ENCODE data around the gene JAK3.
A peak's percentile ranks its signal among the peaks of the same experiment; 100 is the strongest.

JAK3 gene

DNA sequence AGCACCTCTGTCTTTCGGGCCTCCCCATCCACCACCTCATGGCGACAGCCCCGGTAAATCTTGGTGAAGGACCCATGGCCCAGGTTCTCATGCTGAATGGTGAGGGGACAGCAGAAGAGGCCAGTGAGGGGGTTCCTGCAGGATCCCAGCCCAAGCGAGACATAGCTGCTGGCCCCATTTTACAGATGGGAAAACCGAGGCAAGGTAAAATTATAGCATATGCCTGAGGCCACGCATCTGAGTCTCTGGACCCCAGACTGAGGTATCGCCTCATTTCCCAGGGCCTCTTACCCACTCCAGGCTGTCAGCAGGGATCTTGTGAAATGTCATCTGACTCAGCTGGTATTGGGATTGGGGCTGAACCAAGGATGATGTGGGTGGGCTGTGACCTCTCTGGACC, 9.8 kb downstream of the JAK3 start:
- H3K4me1 ChIP-seq (ENCODE audit: control insufficient read depth, insufficient read depth, low read length): peaks cover 15% of the 10 kb centered on the region
- no peak overlapping the region for H3K4me3 ChIP-seq (ENCODE audit: insufficient read depth, low read depth, low read length)
- no peak overlapping the region for H3K27ac ChIP-seq (ENCODE audit: insufficient read depth, low read depth, low read length, poor library complexity, severe bottlenecking)
- no peaks in the 10 kb centered on the region for H3K36me3 ChIP-seq (ENCODE audit: control insufficient read depth, insufficient read depth, low read length)
- no peaks in the 10 kb centered on the region for H3K9me3 ChIP-seq (ENCODE audit: control insufficient read depth, low read length)
- peaks cover 35% of the 10 kb centered on the region for H3K27me3 ChIP-seq (ENCODE audit: control insufficient read depth, insufficient read depth, low read length, poor library complexity, severe bottlenecking)
- 96% methylated on average over 7 of the region's 7 CpGs for WGBS, 2 experiments

DNA sequence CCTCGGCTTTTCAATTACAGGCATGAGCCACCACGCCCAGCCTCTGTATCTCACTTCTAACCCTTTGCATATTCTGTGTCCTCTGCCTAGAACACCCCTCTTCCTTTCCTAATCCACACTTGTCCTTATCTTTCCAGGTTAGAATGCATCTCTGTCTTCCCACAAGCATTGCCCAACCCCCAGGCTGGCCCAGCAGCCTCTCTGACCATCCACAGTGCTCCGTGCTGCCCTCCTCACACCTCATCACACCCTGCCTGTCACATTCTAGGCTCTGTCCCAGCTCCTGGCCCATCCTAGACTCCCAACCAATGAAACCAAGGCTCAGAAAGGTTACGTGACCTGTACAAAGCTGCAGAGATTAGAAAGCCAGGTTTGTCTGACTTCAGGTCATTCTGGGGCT, 11.3 kb downstream of the JAK3 start:
- 76 to 83% methylated on average over 4 of the region's 4 CpGs for whole genome bisulfite sequencing, 2 experiments
- Histone ChIP-seq H3K27ac (ENCODE audit: insufficient read depth, low read depth, low read length, poor library complexity, severe bottlenecking) (no peak overlapping the region), H3K4me3 (ENCODE audit: insufficient read depth, low read depth, low read length) (no peak overlapping the region), H3K36me3 (ENCODE audit: control insufficient read depth, insufficient read depth, low read length) (no peaks in the 10 kb centered on the region), H3K27me3 (ENCODE audit: control insufficient read depth, insufficient read depth, low read length, poor library complexity, severe bottlenecking) (peaks cover 29% of the 10 kb centered on the region), H3K4me1 (ENCODE audit: control insufficient read depth, insufficient read depth, low read length) (peaks cover 14% of the 10 kb centered on the region), H3K9me3 (ENCODE audit: control insufficient read depth, low read length) (no peaks in the 10 kb centered on the region)

DNA sequence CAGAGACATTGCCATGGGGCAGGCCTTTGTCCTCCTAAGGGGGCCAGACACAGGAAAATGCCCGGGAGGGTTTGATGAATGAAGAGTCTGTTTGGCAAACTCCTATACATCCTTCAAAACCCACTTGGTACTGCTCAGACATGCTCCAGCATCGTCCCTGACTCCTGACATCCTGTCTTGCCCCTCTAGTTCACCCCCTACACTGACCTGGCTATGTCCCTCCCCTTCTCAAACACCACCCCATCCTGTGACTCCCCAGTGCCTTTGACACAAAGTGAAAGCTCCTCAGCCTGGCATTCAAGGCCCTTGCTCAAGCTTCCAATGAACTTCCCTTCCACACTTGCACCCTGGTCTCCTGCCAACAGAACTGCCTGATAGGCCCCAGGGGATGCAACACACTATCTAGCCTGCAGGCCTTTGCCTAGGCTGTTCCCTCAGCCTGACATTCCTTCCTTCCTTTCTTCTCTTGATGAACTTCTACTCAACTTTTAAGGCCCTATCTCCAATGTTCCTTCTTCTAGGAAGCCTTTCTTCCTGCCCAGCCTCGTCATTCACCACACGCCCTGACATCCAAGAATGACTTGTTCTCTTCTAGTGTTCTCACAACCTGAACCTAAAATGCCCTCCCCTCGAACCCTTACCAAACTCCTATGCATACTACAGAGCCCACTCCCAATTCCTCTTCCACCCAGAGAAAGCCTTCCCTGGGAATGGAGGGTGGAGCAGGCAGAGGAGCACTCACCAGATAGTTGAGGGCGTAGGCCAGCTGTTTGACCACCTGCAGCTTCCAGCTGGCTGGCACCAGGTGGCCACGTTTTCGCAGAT, 12.4 kb downstream of the JAK3 start:
- Histone ChIP-seq H3K36me3 (ENCODE audit: control insufficient read depth, insufficient read depth, low read length) (no peaks in the 10 kb centered on the region), H3K9me3 (ENCODE audit: control insufficient read depth, low read length) (no peaks in the 10 kb centered on the region), H3K27me3 (ENCODE audit: control insufficient read depth, insufficient read depth, low read length, poor library complexity, severe bottlenecking) (peaks cover 24% of the 10 kb centered on the region), H3K27ac (ENCODE audit: insufficient read depth, low read depth, low read length, poor library complexity, severe bottlenecking) (no peak overlapping the region), H3K4me1 (ENCODE audit: control insufficient read depth, insufficient read depth, low read length) (peaks cover 8% of the 10 kb centered on the region), H3K4me3 (ENCODE audit: insufficient read depth, low read depth, low read length) (no peak overlapping the region)
- WGBS, 2 experiments: 67 to 70% methylated on average over 8 of the region's 8 CpGs

DNA sequence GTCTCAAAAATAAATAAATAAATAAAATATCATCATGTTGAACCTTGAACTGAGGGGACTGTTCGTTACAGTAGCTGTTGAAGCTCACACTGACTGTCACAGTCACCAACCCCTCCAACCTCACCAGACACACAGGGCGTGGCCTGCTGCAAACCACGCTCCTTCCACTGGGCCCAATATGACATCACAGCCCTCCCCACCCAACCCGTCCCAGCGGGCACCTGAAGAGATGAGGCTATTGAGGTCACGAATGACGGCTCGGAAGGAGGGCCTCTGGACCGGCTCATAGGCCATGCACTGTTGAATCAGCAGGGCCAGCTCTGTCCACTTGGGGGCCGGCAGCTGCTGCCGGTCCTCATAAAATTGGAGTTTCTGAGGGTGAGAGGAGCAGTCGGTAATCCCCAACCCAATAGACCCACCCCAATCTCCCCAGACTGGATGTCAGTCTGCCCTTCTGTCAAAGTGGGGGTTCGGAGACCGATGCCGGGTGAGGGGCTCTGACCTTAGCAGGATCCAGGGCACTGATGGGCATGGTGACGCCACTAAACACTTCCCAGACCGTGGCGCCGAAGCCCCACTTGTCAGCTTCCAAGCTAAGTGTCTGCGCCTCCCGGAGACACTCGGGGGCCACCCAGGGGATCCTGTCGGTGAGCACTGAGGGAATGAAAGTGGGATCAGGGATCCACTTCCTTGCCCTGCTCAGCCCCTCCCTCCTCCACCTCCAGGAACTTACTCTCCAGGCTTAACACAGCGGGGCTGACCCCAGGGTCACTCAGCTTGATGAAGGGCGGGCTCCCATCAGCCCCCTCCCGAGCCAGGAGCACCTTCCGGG, 13.2 kb downstream of the JAK3 start:
- Histone ChIP-seq H3K36me3 (ENCODE audit: control insufficient read depth, insufficient read depth, low read length) (no peaks in the 10 kb centered on the region), H3K4me3 (ENCODE audit: insufficient read depth, low read depth, low read length) (no peak overlapping the region), H3K27me3 (ENCODE audit: control insufficient read depth, insufficient read depth, low read length, poor library complexity, severe bottlenecking) (peaks cover 18% of the 10 kb centered on the region), H3K9me3 (ENCODE audit: control insufficient read depth, low read length) (no peaks in the 10 kb centered on the region), H3K4me1 (ENCODE audit: control insufficient read depth, insufficient read depth, low read length) (peaks cover 14% of the 10 kb centered on the region), H3K27ac (ENCODE audit: insufficient read depth, low read depth, low read length, poor library complexity, severe bottlenecking) (no peak overlapping the region)
- 68 to 70% methylated on average over 27 of the region's 27 CpGs for WGBS, 2 experiments

DNA sequence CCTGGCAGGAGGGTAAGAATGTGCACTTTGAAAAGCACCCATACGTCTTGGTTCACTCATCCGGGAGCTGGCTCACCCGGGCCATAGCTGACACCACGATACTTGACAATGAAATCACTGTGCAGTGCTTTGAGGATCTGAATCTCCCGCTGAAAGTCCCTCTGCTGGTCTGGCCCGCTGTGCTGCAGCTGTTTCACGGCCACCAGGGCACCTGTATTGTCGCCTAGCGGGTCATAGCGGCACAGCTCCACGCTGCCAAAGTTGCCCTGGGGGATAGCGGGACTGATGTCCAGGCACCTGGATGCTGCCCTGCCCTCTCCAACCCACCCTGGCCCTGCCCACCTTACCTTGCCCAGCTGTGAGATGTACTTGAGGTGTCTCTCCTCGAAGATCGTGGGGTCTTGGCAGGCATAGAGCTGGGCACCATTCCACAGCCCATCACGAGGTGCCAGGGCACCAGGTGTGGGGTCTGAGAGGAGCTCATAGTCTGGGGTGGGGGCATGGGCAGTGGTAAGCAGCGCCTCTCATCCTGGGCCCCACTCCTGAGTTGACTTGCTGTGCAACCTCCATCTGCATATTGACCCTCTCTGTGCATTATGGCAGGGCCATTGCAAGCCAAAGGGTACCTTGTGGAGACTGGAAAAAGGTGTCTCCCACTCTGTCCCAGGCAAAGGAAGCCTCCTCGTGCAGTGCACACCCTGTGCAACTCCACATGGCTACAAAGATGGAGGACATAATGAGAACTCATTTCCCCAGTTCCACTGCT, 15.2 kb downstream of the JAK3 start:
- no peaks in the 10 kb centered on the region for H3K9me3 ChIP-seq (ENCODE audit: control insufficient read depth, low read length)
- peaks cover 12% of the 10 kb centered on the region for H3K27me3 ChIP-seq (ENCODE audit: control insufficient read depth, insufficient read depth, low read length, poor library complexity, severe bottlenecking)
- no peaks in the 10 kb centered on the region for H3K36me3 ChIP-seq (ENCODE audit: control insufficient read depth, insufficient read depth, low read length)
- 92 to 93% methylated on average over 17 of the region's 17 CpGs for WGBS, 2 experiments
- H3K4me3 ChIP-seq (ENCODE audit: insufficient read depth, low read depth, low read length): no peak overlapping the region
- H3K4me1 ChIP-seq (ENCODE audit: control insufficient read depth, insufficient read depth, low read length): peaks cover 14% of the 10 kb centered on the region
- H3K27ac ChIP-seq (ENCODE audit: insufficient read depth, low read depth, low read length, poor library complexity, severe bottlenecking): no peak overlapping the region

DNA sequence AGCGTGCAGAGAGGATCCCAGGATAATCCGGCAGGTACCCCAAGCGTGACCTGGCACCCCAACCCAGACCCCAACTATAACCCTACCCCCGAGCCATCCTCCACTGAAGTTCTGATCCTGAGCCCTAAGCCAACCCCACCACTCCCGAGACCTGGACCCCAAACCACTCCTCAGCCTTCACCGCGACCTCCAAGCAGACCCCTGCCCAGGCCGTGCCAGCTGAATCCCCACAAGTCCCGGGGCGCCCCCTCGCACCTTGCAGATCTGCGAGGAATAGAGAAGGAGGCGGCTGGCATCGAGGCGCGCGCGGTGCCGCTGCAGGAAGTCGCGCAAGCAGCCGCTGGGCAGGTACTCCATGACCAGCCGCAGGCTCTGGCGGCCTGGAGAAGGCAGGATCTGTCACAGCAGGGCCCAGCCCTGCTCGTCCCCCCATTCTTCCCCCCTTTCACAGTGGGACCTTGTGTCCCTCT, 16.3 kb downstream of the JAK3 start:
- Histone ChIP-seq H3K27me3 (ENCODE audit: control insufficient read depth, insufficient read depth, low read length, poor library complexity, severe bottlenecking) (peaks cover 12% of the 10 kb centered on the region), H3K4me1 (ENCODE audit: control insufficient read depth, insufficient read depth, low read length) (peaks cover 14% of the 10 kb centered on the region), H3K36me3 (ENCODE audit: control insufficient read depth, insufficient read depth, low read length) (no peaks in the 10 kb centered on the region), H3K27ac (ENCODE audit: insufficient read depth, low read depth, low read length, poor library complexity, severe bottlenecking) (no peak overlapping the region), H3K4me3 (ENCODE audit: insufficient read depth, low read depth, low read length) (peak overlapping the region; percentile 29), H3K9me3 (ENCODE audit: control insufficient read depth, low read length) (no peaks in the 10 kb centered on the region)
- WGBS, 2 experiments: 63 to 66% methylated on average over 25 of the region's 25 CpGs

DNA sequence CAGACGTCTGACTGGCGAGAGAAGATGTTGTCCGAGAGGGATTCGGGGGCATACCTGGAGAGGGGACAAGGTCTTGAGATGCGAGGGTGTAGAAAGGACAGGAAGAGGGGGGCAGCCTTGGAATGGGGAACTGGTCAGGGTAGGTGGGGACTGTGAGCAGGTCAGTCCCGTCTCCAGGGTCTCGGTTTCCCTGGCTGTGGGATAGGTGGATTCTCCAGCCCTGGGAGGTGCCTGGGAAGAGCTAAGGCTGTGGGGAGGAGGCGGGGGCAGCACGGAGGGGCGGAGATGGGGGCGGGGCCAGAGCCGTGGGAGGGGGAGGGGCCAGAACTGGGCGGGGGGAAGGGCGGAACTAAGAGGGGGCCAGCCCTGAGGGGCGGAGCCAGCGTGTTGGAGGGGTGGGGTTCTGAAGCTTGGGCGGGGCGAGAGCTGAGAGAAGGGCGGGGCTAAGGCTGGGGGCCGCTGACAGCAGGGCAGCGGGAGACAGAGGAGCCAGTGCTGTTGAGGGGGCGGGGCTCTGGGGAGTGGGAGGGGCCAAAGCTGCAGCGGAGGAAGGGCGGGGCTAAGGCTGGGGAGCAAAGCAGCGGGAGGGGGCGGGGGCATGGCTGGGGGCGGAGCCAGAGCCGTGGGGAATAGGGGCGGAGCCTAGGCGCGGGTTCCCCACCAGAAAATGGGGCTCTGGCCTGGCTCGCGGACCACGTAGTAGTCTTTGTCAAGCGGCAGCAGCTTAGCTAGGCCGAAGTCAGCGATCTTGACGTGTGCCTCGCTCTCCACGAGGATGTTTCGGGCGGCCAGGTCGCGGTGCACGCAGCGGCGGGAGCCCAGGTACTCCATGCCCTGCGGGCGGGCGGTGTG, 17.0 kb downstream of the JAK3 start:
- Histone ChIP-seq H3K4me3 (ENCODE audit: insufficient read depth, low read depth, low read length) (peak overlapping the region; percentile 39), H3K9me3 (ENCODE audit: control insufficient read depth, low read length) (no peaks in the 10 kb centered on the region), H3K27me3 (ENCODE audit: control insufficient read depth, insufficient read depth, low read length, poor library complexity, severe bottlenecking) (peaks cover 12% of the 10 kb centered on the region), H3K36me3 (ENCODE audit: control insufficient read depth, insufficient read depth, low read length) (no peaks in the 10 kb centered on the region), H3K4me1 (ENCODE audit: control insufficient read depth, insufficient read depth, low read length) (peaks cover 14% of the 10 kb centered on the region), H3K27ac (ENCODE audit: insufficient read depth, low read depth, low read length, poor library complexity, severe bottlenecking) (peak overlapping the region; percentile 76)
- WGBS, 2 experiments: 16 to 20% methylated on average over 50 of the region's 50 CpGs

DNA sequence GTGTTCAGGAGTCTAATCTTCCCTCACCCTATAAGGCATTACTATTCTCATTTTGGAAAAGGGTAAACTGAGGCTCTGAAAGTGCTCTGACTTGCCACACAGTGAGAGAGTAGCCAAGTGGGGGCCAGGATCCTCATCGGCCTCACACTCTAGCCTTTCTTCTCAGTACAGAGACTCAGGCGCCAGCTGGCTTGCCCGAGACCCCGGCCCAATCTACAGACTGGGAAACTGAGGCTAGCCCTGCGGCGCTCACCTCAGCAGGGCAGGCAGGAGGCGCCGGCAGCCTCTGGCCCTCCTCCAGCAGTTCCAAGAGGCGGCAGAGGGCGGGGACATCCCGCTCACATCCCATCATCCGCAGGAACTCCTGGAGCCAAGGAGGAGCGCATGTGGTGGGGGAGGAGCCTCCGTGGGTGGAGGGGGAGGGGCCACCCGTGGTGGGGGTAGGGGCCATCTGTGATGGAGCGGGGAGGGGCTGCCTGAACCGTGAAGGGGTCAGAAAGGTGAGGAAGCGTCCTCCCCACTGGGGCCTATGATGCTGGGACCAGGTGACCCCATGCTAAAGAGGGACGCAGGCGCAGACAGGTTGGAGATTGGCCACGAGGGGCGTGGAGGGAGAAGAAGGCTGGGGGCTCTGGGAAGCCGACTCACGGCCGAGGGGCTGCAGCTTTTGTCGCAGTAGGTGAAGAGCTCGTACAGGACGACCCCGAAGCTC, 17.8 kb downstream of the JAK3 start:
- Histone ChIP-seq H3K9me3 (ENCODE audit: control insufficient read depth, low read length) (no peaks in the 10 kb centered on the region), H3K4me3 (ENCODE audit: insufficient read depth, low read depth, low read length) (peak overlapping the region; percentile 39), H3K36me3 (ENCODE audit: control insufficient read depth, insufficient read depth, low read length) (no peaks in the 10 kb centered on the region), H3K27me3 (ENCODE audit: control insufficient read depth, insufficient read depth, low read length, poor library complexity, severe bottlenecking) (peaks cover 12% of the 10 kb centered on the region), H3K27ac (ENCODE audit: insufficient read depth, low read depth, low read length, poor library complexity, severe bottlenecking) (peak overlapping the region; percentile 76), H3K4me1 (ENCODE audit: control insufficient read depth, insufficient read depth, low read length) (peaks cover 11% of the 10 kb centered on the region)
- WGBS, 2 experiments: 5% methylated on average over 29 of the region's 29 CpGs

DNA sequence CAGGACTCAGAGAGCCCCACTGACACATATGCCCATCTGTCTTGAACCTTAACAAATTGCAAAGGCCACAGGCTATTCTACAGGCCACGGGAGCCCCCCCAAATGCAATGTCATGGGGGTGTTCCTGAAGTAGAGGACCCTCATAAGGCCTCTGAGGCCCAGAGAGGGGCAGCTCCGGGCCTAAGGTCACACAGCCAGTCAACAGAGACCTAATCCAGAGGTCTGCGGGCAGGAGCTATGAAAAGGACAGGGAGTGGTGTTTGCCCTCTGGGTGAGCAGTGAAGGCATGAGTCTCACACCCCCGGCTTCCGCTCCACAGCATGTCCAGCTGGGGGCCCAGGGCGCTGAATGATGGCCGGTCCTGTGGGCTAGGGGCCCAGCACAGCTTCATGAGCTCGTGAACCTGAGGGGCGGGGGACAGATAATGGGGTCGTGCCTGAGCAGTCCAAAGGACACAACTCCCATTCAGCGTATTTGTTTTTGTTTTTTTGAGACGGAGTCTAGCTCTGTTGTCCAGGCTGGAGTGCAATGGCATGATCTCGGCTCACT, 21.2 kb downstream of the JAK3 start:
- H3K4me1 ChIP-seq (ENCODE audit: control insufficient read depth, insufficient read depth, low read length): peaks cover 6% of the 10 kb centered on the region
- H3K9me3 ChIP-seq (ENCODE audit: control insufficient read depth, low read length): no peaks in the 10 kb centered on the region
- no peak overlapping the region for H3K27ac ChIP-seq (ENCODE audit: insufficient read depth, low read depth, low read length, poor library complexity, severe bottlenecking)
- no peaks in the 10 kb centered on the region for H3K36me3 ChIP-seq (ENCODE audit: control insufficient read depth, insufficient read depth, low read length)
- 91 to 92% methylated on average over 13 of the region's 13 CpGs for WGBS, 2 experiments
- H3K4me3 ChIP-seq (ENCODE audit: insufficient read depth, low read depth, low read length): no peak overlapping the region
- H3K27me3 ChIP-seq (ENCODE audit: control insufficient read depth, insufficient read depth, low read length, poor library complexity, severe bottlenecking): peaks cover 6% of the 10 kb centered on the region

Data from ectodermal cell (in vitro differentiated cells).